Effector memory CD4-positive, alpha-beta T cell (primary cell): ENCODE data around the gene TPSAB1.
"Not testable (repeated sequence)": the region's sequence is repeated elsewhere in the genome, so short reads cannot be mapped to it uniquely, and the experiment has no call there.

Source experiments
- DNase-seq, 3 donors: peaks; one replicate each; pipeline ENCODE4 v3.0.0-alpha.2; 2020
- H3K27ac ChIP-seq: 2 replicates; pipeline ENCODE4 v1.7.0; 2013; ENCODE audit warnings: mild to moderate bottlenecking, low read length, moderate library complexity; ENCODE audit not compliant: insufficient read depth, poor library complexity, severe bottlenecking
- H3K27me3 ChIP-seq: replicated peaks from 2 replicates; pipeline ENCODE4 v1.7.0; 2013; ENCODE audit warnings: mild to moderate bottlenecking, low read length; ENCODE audit not compliant: insufficient read depth, control insufficient read depth, poor library complexity, severe bottlenecking
- H3K36me3 ChIP-seq: 2 replicates; pipeline ENCODE4 v1.7.0; 2013; ENCODE audit warnings: mild to moderate bottlenecking, low read length, moderate library complexity; ENCODE audit not compliant: control insufficient read depth, insufficient read depth
- H3K4me1 ChIP-seq: 2 replicates; pipeline ENCODE4 v1.7.0; 2013; ENCODE audit warnings: low read length, mild to moderate bottlenecking; ENCODE audit not compliant: control insufficient read depth, insufficient read depth, poor library complexity, severe bottlenecking
- H3K4me3 ChIP-seq: 2 replicates; pipeline ENCODE4 v1.7.0; 2013; ENCODE audit warnings: low read length, low read depth, mild to moderate bottlenecking; ENCODE audit not compliant: insufficient read depth, poor library complexity, severe bottlenecking
- H3K9me3 ChIP-seq: 2 replicates; pipeline ENCODE4 v1.7.0; 2013; ENCODE audit warnings: mild to moderate bottlenecking, low read length, moderate library complexity; ENCODE audit not compliant: control insufficient read depth

TPSAB1 gene

GRCh38 chr16:1265826-1266225, 25.3 kb downstream of the TPSAB1 start:
- H3K36me3 ChIP-seq: no peaks in the 10 kb centered on the region
- H3K27ac ChIP-seq: no peak overlapping the region
- peaks cover 6% of the 10 kb centered on the region for H3K27me3 ChIP-seq
- no peak overlapping the region for H3K4me3 ChIP-seq
- no peak for DNase-seq
- no peaks in the 10 kb centered on the region for H3K4me1 ChIP-seq
- no peaks in the 10 kb centered on the region for H3K9me3 ChIP-seq

- H3K27me3 ChIP-seq, H3K4me1 ChIP-seq, H3K4me3 ChIP-seq, H3K9me3 ChIP-seq, DNase-seq, H3K27ac ChIP-seq, H3K36me3 ChIP-seq: not testable (repeated sequence)
These were observed 28.9 kb downstream of the TPSAB1 start for GRCh38 chr16:1269418-1269817.

- no peak for DNase-seq
- H3K9me3 ChIP-seq: no peaks in the 10 kb centered on the region
- no peak overlapping the region for H3K27ac ChIP-seq
- no peaks in the 10 kb centered on the region for H3K36me3 ChIP-seq
- peaks cover 4% of the 10 kb centered on the region for H3K27me3 ChIP-seq
- H3K4me1 ChIP-seq: no peaks in the 10 kb centered on the region
- H3K4me3 ChIP-seq: no peak overlapping the region
These were observed 30.8 kb downstream of the TPSAB1 start for GRCh38 chr16:1271380-1271723.

- not testable (repeated sequence) for H3K4me1 ChIP-seq, H3K9me3 ChIP-seq, H3K36me3 ChIP-seq, H3K27ac ChIP-seq, H3K4me3 ChIP-seq, DNase-seq, H3K27me3 ChIP-seq
These were observed 31.4 kb downstream of the TPSAB1 start for GRCh38 chr16:1271724-1272413.

GRCh38 chr16:1272453-1273198, 32.1 kb downstream of the TPSAB1 start:
- Histone ChIP-seq H3K36me3 (no peaks in the 10 kb centered on the region), H3K27ac (no peak overlapping the region), H3K4me3 (no peak overlapping the region), H3K9me3 (no peaks in the 10 kb centered on the region), H3K27me3 (peaks cover 11% of the 10 kb centered on the region), H3K4me1 (no peaks in the 10 kb centered on the region)
- no peak for DNase-seq

- no peak for DNase-seq
- peaks cover 15% of the 10 kb centered on the region for H3K27me3 ChIP-seq
- H3K36me3 ChIP-seq: no peaks in the 10 kb centered on the region
- no peaks in the 10 kb centered on the region for H3K4me1 ChIP-seq
- H3K4me3 ChIP-seq: no peak overlapping the region
- H3K27ac ChIP-seq: no peak overlapping the region
- no peaks in the 10 kb centered on the region for H3K9me3 ChIP-seq
These were observed 33.3 kb downstream of the TPSAB1 start for GRCh38 chr16:1273816-1274215.

GRCh38 chr16:1274767-1275166, 34.3 kb downstream of the TPSAB1 start:
- peaks cover 15% of the 10 kb centered on the region for H3K27me3 ChIP-seq
- no peaks in the 10 kb centered on the region for H3K4me1 ChIP-seq
- H3K9me3 ChIP-seq: no peaks in the 10 kb centered on the region
- no peak overlapping the region for H3K27ac ChIP-seq
- H3K36me3 ChIP-seq: no peaks in the 10 kb centered on the region
- DNase-seq: no peak
- no peak overlapping the region for H3K4me3 ChIP-seq

- no peak for DNase-seq
- Histone ChIP-seq H3K27ac (no peak overlapping the region), H3K9me3 (no peaks in the 10 kb centered on the region), H3K27me3 (peaks cover 15% of the 10 kb centered on the region), H3K36me3 (no peaks in the 10 kb centered on the region), H3K4me1 (no peaks in the 10 kb centered on the region), H3K4me3 (no peak overlapping the region)
These were observed 35.5 kb downstream of the TPSAB1 start for GRCh38 chr16:1275791-1276579.

GRCh38 chr16:1276580-1276878, 36.0 kb downstream of the TPSAB1 start:
- no peaks in the 10 kb centered on the region for H3K9me3 ChIP-seq
- no peaks in the 10 kb centered on the region for H3K36me3 ChIP-seq
- no peaks in the 10 kb centered on the region for H3K4me1 ChIP-seq
- no peak for DNase-seq
- no peak overlapping the region for H3K27ac ChIP-seq
- no peak overlapping the region for H3K4me3 ChIP-seq
- peaks cover 12% of the 10 kb centered on the region for H3K27me3 ChIP-seq

GRCh38 chr16:1277151-1277598, 36.7 kb downstream of the TPSAB1 start:
- Histone ChIP-seq H3K27ac (no peak overlapping the region), H3K9me3 (no peaks in the 10 kb centered on the region), H3K36me3 (no peaks in the 10 kb centered on the region), H3K4me1 (no peaks in the 10 kb centered on the region), H3K27me3 (peaks cover 11% of the 10 kb centered on the region), H3K4me3 (no peak overlapping the region)
- no peak for DNase-seq
